SK-N-SH treated with all-trans-retinoic acid at 6 μM for 48 hours (cell line): Measurements from ENCODE around the gene WT1.

Experiments used
- ATAC-seq: fragments of 200-7000 bp; cut with Tn5 transposase; 3 replicates; pipeline ENCODE4 v1.9.1; 2020; ENCODE audit warnings: mild to moderate bottlenecking, moderate library complexity
- ARNTL ChIP-seq: fragments of 450-650 bp; formaldehyde crosslinking; IDR thresholded peaks from 2 replicates; pipeline ENCODE4 v1.5.0; 2020; ENCODE audit warnings: low read depth, mild to moderate bottlenecking, moderate library complexity, borderline replicate concordance
- BACH2 ChIP-seq: fragments of 250-450 bp; sonication (Bioruptor Pico); IDR thresholded peaks from 2 replicates; pipeline ENCODE4 v1.9.0; 2021; ENCODE audit warnings: mild to moderate bottlenecking, borderline replicate concordance
- CSDC2 ChIP-seq: fragments of 250-450 bp; sonication (Bioruptor Pico); IDR thresholded peaks from 2 replicates; pipeline ENCODE4 v1.5.0; 2020; ENCODE audit warnings: mild to moderate bottlenecking, moderate library complexity
- GLIS3 ChIP-seq: fragments of 250-450 bp; sonication (Bioruptor Pico); IDR thresholded peaks from 2 replicates; pipeline ENCODE4 v1.5.0; 2020; ENCODE audit warnings: mild to moderate bottlenecking, moderate library complexity
- ISL1 ChIP-seq: fragments of 250-450 bp; sonication (Bioruptor Pico); IDR thresholded peaks from 2 replicates; pipeline ENCODE4 v2.1.2; 2022; ENCODE audit warnings: mild to moderate bottlenecking, moderate library complexity
- OSR1 ChIP-seq: fragments of 250-450 bp; sonication (Bioruptor Pico); IDR thresholded peaks from 2 replicates; pipeline ENCODE4 v1.8.0; 2022; ENCODE audit warnings: moderate library complexity, mild to moderate bottlenecking, inconsistent platforms
- PPARA ChIP-seq: fragments of 250-450 bp; sonication (Bioruptor Pico); IDR thresholded peaks from 2 replicates; pipeline ENCODE4 v1.5.0; 2020; ENCODE audit warnings: mild to moderate bottlenecking, borderline replicate concordance
- RARB ChIP-seq: fragments of 250-450 bp; sonication (Bioruptor Pico); IDR thresholded peaks from 2 replicates; pipeline ENCODE4 v1.8.0; 2021; ENCODE audit warnings: mild to moderate bottlenecking, moderate library complexity
- SNAI2 ChIP-seq: fragments of 250-450 bp; sonication (Bioruptor Pico); IDR thresholded peaks from 2 replicates; pipeline ENCODE4 v1.5.0; 2020; ENCODE audit warnings: mild to moderate bottlenecking, moderate library complexity
- TCF4 ChIP-seq: fragments of 250-450 bp; sonication (Bioruptor Pico); IDR thresholded peaks from 2 replicates; pipeline ENCODE4 v1.8.0; 2021; ENCODE audit warnings: mild to moderate bottlenecking, moderate library complexity, borderline replicate concordance
- ZC3H10 ChIP-seq: fragments of 250-450 bp; sonication (Bioruptor Pico); IDR thresholded peaks from 2 replicates; pipeline ENCODE4 v1.5.1; 2021; ENCODE audit warnings: mild to moderate bottlenecking, moderate library complexity
- ZFP3 ChIP-seq: fragments of 250-450 bp; sonication (Bioruptor Pico); IDR thresholded peaks from 2 replicates; pipeline ENCODE4 v1.5.0; 2020; ENCODE audit warnings: mild to moderate bottlenecking, moderate library complexity
- ZNF565 ChIP-seq: fragments of 450-650 bp; formaldehyde crosslinking; conservative IDR thresholded peaks from 2 replicates; pipeline ENCODE4 v1.5.0; 2020; ENCODE audit warnings: low read depth, mild to moderate bottlenecking, moderate library complexity
- ZNF70 ChIP-seq: fragments of 450-650 bp; formaldehyde crosslinking; IDR thresholded peaks from 2 replicates; pipeline ENCODE4 v1.5.0; 2020; ENCODE audit warnings: mild to moderate bottlenecking, moderate library complexity
- ZNF8 ChIP-seq: fragments of 450-650 bp; formaldehyde crosslinking; IDR thresholded peaks from 2 replicates; pipeline ENCODE4 v1.5.0; 2020; ENCODE audit warnings: mild to moderate bottlenecking, moderate library complexity
- TF ChIP-seq, protein P1 (sequence below): fragments of 250-450 bp; sonication (Bioruptor Pico); IDR thresholded peaks from 2 replicates; pipeline ENCODE4 v1.5.0; 2020; ENCODE audit warnings: mild to moderate bottlenecking, moderate library complexity
- TF ChIP-seq, protein P2 (sequence below): fragments of 250-450 bp; sonication (Bioruptor Pico); IDR thresholded peaks from 2 replicates; pipeline ENCODE4 v1.5.1; 2020; ENCODE audit warnings: low read depth, mild to moderate bottlenecking, moderate library complexity
- TF ChIP-seq, protein P3 (sequence below): fragments of 250-450 bp; sonication (Bioruptor Pico); IDR thresholded peaks from 2 replicates; pipeline ENCODE4 v1.8.0; 2021; ENCODE audit warnings: low read depth, mild to moderate bottlenecking, moderate library complexity, borderline replicate concordance
- TF ChIP-seq, protein P4 (sequence below): fragments of 250-450 bp; sonication (Bioruptor Pico); IDR thresholded peaks from 2 replicates; pipeline ENCODE4 v1.8.0; 2020; ENCODE audit warnings: mild to moderate bottlenecking, moderate library complexity, borderline replicate concordance

The WT1 gene

DNA sequence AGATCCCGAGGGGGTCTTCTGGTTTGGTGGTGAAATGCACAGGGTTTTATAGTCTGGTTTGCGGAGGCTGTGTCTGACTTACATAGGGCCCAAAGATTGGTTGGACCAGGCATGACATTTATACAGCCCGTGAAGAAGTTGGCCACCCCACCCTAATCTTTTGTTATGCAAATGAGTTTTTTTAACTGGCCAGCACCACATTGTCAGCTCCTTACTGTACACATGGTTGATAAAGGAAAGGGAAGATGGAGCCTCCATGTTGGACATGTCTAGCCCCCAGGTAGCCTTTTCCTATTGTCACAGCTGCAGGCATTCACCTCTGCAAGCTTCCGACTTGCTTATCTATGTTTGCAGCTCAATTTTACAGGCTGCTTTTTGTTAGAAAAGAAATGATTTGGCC is 70.1 kb downstream of the WT1 start:
- no peak for ATAC-seq
- no peak for TF ChIP-seq ARNTL (CRISPR knock-in tag)
- no peak for TF ChIP-seq SNAI2 (CRISPR knock-in tag)
- TF ChIP-seq TCF4: no peak
- TF ChIP-seq, protein P1, sequence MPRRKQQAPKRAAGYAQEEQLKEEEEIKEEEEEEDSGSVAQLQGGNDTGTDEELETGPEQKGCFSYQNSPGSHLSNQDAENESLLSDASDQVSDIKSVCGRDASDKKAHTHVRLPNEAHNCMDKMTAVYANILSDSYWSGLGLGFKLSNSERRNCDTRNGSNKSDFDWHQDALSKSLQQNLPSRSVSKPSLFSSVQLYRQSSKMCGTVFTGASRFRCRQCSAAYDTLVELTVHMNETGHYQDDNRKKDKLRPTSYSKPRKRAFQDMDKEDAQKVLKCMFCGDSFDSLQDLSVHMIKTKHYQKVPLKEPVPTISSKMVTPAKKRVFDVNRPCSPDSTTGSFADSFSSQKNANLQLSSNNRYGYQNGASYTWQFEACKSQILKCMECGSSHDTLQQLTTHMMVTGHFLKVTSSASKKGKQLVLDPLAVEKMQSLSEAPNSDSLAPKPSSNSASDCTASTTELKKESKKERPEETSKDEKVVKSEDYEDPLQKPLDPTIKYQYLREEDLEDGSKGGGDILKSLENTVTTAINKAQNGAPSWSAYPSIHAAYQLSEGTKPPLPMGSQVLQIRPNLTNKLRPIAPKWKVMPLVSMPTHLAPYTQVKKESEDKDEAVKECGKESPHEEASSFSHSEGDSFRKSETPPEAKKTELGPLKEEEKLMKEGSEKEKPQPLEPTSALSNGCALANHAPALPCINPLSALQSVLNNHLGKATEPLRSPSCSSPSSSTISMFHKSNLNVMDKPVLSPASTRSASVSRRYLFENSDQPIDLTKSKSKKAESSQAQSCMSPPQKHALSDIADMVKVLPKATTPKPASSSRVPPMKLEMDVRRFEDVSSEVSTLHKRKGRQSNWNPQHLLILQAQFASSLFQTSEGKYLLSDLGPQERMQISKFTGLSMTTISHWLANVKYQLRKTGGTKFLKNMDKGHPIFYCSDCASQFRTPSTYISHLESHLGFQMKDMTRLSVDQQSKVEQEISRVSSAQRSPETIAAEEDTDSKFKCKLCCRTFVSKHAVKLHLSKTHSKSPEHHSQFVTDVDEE (CRISPR knock-in tag): no peak
- no peak for TF ChIP-seq ZNF8 (CRISPR knock-in tag)
- no peak for TF ChIP-seq ZNF565 (CRISPR knock-in tag)
- TF ChIP-seq PPARA (CRISPR knock-in tag): no peak
- TF ChIP-seq, protein P2, sequence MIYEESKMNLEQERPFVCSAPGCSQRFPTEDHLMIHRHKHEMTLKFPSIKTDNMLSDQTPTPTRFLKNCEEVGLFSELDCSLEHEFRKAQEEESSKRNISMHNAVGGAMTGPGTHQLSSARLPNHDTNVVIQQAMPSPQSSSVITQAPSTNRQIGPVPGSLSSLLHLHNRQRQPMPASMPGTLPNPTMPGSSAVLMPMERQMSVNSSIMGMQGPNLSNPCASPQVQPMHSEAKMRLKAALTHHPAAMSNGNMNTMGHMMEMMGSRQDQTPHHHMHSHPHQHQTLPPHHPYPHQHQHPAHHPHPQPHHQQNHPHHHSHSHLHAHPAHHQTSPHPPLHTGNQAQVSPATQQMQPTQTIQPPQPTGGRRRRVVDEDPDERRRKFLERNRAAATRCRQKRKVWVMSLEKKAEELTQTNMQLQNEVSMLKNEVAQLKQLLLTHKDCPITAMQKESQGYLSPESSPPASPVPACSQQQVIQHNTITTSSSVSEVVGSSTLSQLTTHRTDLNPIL (CRISPR knock-in tag): no peak
- TF ChIP-seq ISL1: no peak
- no peak for TF ChIP-seq ZFP3 (CRISPR knock-in tag)
- no peak for TF ChIP-seq GLIS3 (CRISPR knock-in tag)
- no peak for TF ChIP-seq CSDC2 (CRISPR knock-in tag)
- TF ChIP-seq RARB: no peak
- TF ChIP-seq, protein P3, sequence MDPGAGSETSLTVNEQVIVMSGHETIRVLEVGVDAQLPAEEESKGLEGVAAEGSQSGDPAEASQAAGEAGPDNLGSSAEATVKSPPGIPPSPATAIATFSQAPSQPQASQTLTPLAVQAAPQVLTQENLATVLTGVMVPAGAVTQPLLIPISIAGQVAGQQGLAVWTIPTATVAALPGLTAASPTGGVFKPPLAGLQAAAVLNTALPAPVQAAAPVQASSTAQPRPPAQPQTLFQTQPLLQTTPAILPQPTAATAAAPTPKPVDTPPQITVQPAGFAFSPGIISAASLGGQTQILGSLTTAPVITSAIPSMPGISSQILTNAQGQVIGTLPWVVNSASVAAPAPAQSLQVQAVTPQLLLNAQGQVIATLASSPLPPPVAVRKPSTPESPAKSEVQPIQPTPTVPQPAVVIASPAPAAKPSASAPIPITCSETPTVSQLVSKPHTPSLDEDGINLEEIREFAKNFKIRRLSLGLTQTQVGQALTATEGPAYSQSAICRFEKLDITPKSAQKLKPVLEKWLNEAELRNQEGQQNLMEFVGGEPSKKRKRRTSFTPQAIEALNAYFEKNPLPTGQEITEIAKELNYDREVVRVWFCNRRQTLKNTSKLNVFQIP (CRISPR knock-in tag): no peak
- no peak for TF ChIP-seq ZNF70 (CRISPR knock-in tag)
- no peak for TF ChIP-seq BACH2 (CRISPR knock-in tag)
- TF ChIP-seq ZC3H10: no peak
- TF ChIP-seq OSR1 (CRISPR knock-in tag): no peak
- TF ChIP-seq, protein P4, sequence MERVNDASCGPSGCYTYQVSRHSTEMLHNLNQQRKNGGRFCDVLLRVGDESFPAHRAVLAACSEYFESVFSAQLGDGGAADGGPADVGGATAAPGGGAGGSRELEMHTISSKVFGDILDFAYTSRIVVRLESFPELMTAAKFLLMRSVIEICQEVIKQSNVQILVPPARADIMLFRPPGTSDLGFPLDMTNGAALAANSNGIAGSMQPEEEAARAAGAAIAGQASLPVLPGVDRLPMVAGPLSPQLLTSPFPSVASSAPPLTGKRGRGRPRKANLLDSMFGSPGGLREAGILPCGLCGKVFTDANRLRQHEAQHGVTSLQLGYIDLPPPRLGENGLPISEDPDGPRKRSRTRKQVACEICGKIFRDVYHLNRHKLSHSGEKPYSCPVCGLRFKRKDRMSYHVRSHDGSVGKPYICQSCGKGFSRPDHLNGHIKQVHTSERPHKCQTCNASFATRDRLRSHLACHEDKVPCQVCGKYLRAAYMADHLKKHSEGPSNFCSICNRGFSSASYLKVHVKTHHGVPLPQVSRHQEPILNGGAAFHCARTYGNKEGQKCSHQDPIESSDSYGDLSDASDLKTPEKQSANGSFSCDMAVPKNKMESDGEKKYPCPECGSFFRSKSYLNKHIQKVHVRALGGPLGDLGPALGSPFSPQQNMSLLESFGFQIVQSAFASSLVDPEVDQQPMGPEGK (CRISPR knock-in tag): no peak

DNA sequence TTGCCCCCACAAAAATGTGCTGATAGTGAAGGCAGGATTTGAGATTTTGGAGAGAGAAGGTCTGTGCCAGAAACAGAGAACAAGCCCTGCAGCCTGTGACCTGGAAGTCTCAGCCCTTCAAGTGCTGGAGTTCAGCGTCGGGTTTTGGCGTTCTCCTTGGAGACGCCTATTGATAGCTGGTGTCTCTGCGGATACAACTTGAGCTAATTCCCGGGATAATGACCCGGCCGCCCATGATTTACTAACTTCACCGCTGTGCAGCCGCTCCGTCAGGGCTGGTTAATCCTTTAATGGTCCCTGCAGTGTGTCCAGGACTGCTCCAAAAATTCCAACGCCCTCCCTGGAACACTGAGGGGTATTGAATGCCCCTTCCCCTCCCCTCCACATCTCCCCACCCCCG is 76.6 kb downstream of the WT1 start:
- TF ChIP-seq CSDC2 (CRISPR knock-in tag) (no peak), ZNF70 (CRISPR knock-in tag) (no peak)
- TF ChIP-seq, protein P2 (CRISPR knock-in tag): no peak
- TF ChIP-seq, protein P4 (CRISPR knock-in tag): no peak
- TF ChIP-seq, all 23 proteins: peak for 0

DNA sequence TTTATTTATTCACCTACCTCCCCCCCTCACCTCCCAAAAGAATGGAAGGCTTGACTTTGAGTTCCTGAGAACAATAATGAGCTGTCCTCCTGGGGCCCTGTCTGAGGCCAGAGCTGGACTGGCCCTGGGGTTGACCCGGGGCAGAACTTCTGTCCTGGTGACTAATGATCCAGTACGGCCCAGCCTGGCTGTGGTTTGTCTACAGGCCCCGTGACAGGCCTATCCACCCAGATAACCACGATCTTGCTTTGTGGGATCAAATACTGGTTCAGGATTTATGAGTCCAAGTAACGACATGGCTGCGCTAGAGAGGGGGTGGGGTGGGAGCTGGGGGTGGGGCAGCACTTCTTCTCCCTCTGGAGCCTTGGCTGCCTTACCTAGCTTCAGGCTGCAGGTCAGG is 81.5 kb downstream of the WT1 start:
- ATAC-seq: no peak
- TF ChIP-seq ZC3H10: no peak
- TF ChIP-seq, all 23 proteins: peak for 0

More for the DNA sequence above, 76.6 kb downstream of the WT1 start:
- no peak for ATAC-seq
